ENCODE data around the gene PAX3.
"Not testable (repeated sequence)": the region's sequence is repeated elsewhere in the genome, so short reads cannot be mapped to it uniquely, and the experiment has no call there.

The PAX3 gene

GRCh38 chr2:222160944-222161343 lies 137.9 kb downstream of the PAX3 start:
- no peak for DNase-seq (ENCODE audit: extremely low read depth, low read depth)

GRCh38 chr2:222160125-222160524 lies 138.7 kb downstream of the PAX3 start:
- TF ChIP-seq CTCF (IDR thresholded peaks at IDR 0.05; ENCODE audit: low read depth, low read length), result no peak
- no peak for DNase-seq (ENCODE audit: extremely low read depth, low read depth)

More at GRCh38 chr2:222160944-222161343, 137.9 kb downstream of the PAX3 start:
- TF ChIP-seq CTCF (IDR thresholded peaks at IDR 0.05; ENCODE audit: low read depth, low read length), result no peak

- TF ChIP-seq CTCF (IDR thresholded peaks at IDR 0.05; ENCODE audit: low read depth, low read length), result no peak
- no peak for DNase-seq (ENCODE audit: extremely low read depth, low read depth)
Measured at GRCh38 chr2:222159221-222159620, 139.6 kb downstream of the PAX3 start.

GRCh38 chr2:222155003-222155664 lies 143.7 kb downstream of the PAX3 start:
- DNase-seq (ENCODE audit: extremely low read depth, low read depth), result not testable (repeated sequence)

Measured in AG09319 (cell line).